Renal cortex interstitium (tissue), 11 donors: Measurements from ENCODE around the gene STIMATE. TPM values are rescaled to one million over a fixed set of nuclear protein-coding genes. Genes with fewer than 3 reads are reported as not detected.

Source experiments
- DNase-seq, 11 donors: peaks; one replicate each; pipeline ENCODE4 v3.0.0-alpha.2; 2013; ENCODE audit warnings: low read depth in 9 of 11, low spot score in 4 of 11; ENCODE audit errors: extremely low read depth in 1 of 11
- polyA plus RNA-seq, 3 donors: library from polyadenylated mRNA; unstranded; fragments of 120-200 nt; gene quantifications; one replicate each; pipeline ENCODE4 v1.2.1, GENCODE V29; 2013; ENCODE audit not compliant: insufficient read length in 3 of 3

The STIMATE gene
- polyA plus RNA-seq, 3 donors: 14.6 to 17.0 (median 15.9) TPM

DNA sequence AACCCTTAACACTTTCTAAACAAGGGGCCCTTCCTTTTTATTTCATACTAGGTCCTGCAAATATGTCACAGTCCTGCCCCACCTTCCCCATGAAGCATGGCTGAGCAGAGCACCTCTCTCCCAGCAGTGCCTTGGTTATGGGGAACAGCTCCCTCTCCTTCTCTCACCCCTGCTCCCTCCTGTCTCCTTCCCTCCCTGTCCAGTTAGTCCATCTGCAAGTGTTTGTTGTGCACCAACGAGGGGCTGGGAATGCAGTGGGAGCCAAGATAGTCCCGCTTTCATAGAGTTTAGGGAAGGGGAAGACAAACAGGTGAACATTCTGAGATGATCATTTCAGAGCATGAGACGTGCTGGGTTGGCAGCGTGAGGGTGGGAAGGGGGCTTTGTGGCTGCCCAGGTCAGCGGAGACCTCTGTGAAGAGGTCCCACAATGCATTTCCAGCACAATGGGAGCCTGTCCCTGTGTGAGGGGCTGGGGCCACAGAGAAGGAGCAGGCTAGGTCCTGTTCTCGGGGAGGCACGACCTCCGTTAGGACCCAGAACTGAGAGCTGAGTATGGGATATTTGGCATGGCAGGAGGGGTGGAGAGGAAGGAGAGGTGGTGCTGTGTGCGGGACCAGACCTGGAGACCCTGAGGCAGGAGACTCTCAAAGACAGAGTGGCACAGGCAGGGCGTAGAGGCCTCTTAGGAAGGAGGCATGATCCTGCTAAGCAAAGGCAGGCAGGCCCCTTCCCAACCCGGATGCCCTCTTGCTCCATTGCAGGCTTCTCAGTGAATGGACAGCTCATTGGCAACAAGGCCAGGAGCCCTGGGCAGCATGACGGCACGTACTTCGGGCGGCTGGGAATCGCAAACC is 108.2 kb downstream of the STIMATE start:
- DNase-seq: no peak

DNA sequence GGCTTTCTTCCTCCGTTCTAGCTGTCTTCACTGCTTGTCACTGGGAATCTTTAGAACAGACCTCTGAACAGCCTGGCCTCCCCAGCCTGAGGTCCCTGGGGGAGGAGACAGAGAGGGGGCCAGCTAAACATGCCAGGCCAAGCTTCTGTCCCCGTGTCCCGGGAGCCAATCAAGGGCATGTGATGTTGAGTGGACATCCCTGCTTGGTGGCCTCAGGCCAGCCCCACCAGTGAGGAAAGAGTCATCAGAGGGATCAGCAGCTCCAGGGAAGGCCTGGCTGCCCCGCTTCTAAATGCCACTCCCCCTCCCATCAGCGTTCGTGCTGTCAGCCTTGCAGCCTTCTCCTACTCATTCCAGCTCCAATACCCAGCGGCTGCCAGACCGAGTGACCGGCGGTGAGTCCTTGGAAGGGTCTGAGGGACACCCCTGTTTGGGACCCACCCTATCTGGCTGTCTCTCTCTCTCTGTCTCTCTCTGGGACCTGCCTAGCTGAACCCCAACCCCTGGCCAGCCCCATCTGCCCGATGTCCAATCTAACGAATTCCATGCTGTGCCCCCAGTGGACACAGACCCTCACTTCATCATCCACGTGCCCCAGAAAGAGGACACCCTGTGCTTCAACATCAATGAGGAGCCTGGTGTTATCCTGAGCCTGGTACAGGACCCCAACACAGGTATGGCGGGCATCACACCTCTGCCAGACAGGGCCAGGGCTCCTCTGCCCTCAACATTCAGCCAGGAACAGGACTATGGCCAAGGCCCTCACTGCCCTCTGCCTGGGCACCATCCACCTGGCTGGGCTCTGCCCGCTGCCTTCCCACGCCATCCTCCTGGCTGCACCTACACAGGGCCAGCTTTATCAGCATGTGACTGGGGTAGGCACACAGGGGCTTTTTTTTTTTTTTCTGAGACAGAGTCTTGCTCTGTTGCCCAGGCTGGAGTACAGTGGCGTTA is 109.4 kb downstream of the STIMATE start:
- DNase-seq: no peak

DNA sequence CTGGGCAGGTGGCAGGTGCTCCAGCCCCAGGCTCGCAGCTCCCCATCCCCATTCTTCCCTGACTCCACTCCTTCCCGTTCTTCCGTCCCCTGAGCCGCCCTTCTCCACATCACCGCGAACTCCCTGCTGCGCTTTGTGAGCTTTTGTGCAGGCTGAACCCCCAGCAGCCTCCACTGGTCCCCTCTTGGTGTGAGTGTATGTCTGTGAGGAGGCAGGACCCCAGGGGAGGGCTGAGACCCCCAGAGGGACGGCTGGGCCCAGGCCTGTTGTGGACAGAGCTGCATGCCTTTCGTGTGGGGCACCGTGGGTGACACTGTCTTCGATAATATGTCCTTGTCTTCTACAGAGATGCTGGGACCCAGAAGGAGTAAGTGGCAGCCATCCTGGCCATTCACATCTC is 110.1 kb downstream of the STIMATE start:
- DNase-seq: no peak

Other genes starting within 250 kb of the STIMATE start
- 10 to 100 TPM; 56.3 to 65.6 (median 64.0) TPM for gene PBRM1, start 211.6 kb downstream of the STIMATE start, polyA plus RNA-seq
- gene GNL3, start 211.5 kb downstream of the STIMATE start, polyA plus RNA-seq: 100 to 1,000 TPM in 2 of 3 donors, 10 to 100 TPM in 1; 92.5 to 109 (median 105) TPM
- gene GLT8D1, start 191.8 kb downstream of the STIMATE start, polyA plus RNA-seq: 100 to 1,000 TPM; 123 to 142 (median 127) TPM
- 100 to 1,000 TPM; 148 to 176 (median 164) TPM for gene SPCS1, start 191.4 kb downstream of the STIMATE start, polyA plus RNA-seq
- gene NEK4, start 126.6 kb downstream of the STIMATE start, polyA plus RNA-seq: 10 to 100 TPM; 29.0 to 31.2 (median 29.2) TPM
- gene ITIH1, start 119.9 kb downstream of the STIMATE start, polyA plus RNA-seq: under 1 TPM in 1 of 3 donors, not detected in 2; 0.28 TPM
- 1 to 10 TPM; 5.8 to 8.0 (median 7.2) TPM for gene ITIH3, start 102.8 kb downstream of the STIMATE start, polyA plus RNA-seq
- gene ITIH4, start 66.9 kb downstream of the STIMATE start, polyA plus RNA-seq: 10 to 100 TPM in 2 of 3 donors, 1 to 10 TPM in 1; 5.1 to 14.7 (median 10.2) TPM
- gene MUSTN1, start 62.5 kb downstream of the STIMATE start, polyA plus RNA-seq: 1 to 10 TPM in 1 of 3 donors, under 1 TPM in 2; 0.27 to 1.8 (median 0.79) TPM
- 10 to 100 TPM in 1 of 3 donors, 1 to 10 TPM in 2; 9.2 to 12.2 (median 9.5) TPM for gene SFMBT1, start 148.5 kb upstream of the STIMATE start, polyA plus RNA-seq
- 10 to 100 TPM; 23.2 to 26.7 (median 26.1) TPM for gene RFT1, start 232.9 kb upstream of the STIMATE start, polyA plus RNA-seq